ENCODE data around the gene ANKRD30B.
"Not testable (repeated sequence)": the region's sequence is repeated elsewhere in the genome, so short reads cannot be mapped to it uniquely, and the experiment has no call there.

Gene ANKRD30B

DNA sequence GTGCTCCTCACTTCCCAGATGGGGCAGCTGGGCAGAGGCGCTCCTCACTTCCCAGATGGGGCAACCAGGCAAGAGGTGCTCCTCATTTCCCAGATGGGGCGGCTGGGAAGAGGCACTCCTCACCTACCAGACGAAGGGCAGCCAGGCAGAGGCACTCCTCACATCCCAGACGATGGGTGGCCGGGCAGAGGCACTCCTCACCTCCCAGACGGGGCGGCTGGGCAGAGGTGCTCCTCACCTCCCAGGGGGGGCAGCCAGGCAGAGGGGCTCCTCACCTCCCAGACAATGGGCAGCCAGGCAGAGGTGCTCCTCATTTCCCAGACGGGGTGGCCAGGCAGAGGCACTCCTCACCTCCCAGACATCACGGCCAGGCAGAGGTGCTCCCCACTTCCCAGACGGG, 110.5 kb downstream of the ANKRD30B start:
- not testable (repeated sequence) for H3K9me3 ChIP-seq (ENCODE audit: insufficient read depth, low read depth, low read length); H3K4me3 ChIP-seq (ENCODE audit: low read length); H3K4me1 ChIP-seq (ENCODE audit: insufficient read depth, low read length); H3K27me3 ChIP-seq (ENCODE audit: insufficient read depth, low read length); H3K36me3 ChIP-seq (ENCODE audit: insufficient read depth, low read length); H3K27ac ChIP-seq (ENCODE audit: low read depth, low read length); H3K9ac ChIP-seq (ENCODE audit: low read depth, low read length)
- WGBS = no CpG with 5 or more reads among the region's 10 CpGs

DNA sequence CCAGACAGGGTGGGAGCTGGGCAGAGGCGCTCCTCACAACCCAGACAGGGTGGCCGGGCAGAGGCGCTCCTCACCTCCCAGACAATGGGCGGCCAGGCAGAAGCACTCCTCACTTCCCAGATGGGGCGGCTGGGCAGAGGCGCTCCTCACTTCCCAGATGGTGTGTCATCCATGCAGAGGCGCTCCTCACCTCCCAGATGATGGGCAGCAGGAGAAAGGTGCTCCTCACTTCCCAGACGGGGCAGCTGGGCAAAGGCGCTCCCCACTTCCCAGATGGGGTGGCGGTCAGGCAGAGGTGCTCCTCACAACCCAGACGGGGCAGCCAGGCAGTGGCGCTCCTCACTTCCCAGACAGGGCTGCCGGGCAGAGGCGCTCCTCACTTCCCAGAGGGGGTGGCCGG, 112.0 kb downstream of the ANKRD30B start:
- H3K27ac ChIP-seq (ENCODE audit: low read depth, low read length); H3K27me3 ChIP-seq (ENCODE audit: insufficient read depth, low read length); H3K9ac ChIP-seq (ENCODE audit: low read depth, low read length); H3K4me3 ChIP-seq (ENCODE audit: low read length); H3K9me3 ChIP-seq (ENCODE audit: insufficient read depth, low read depth, low read length); H3K36me3 ChIP-seq (ENCODE audit: insufficient read depth, low read length); H3K4me1 ChIP-seq (ENCODE audit: insufficient read depth, low read length): not testable (repeated sequence)
- WGBS = 79% methylated on average over 11 of the region's 15 CpGs

DNA sequence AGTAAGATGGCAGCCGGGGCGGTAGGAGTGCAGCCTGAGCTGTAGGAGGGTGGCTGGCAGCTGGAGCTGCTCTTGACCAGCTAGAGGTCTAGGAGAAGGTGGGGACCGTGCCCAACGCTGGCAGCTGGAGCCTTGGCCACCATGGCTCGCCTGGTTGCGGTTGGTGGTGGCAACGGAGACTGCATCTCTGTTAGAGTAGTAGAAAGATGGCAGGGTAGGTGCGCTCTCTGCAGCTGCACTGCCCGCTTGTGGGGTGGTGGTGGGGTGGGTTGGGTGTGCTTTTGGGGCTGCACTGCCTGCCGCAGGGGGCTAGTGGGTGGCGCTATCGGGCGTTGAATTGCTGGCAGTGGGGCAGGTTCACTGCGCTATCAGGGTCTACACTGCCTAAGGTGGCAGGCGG, 118.5 kb downstream of the ANKRD30B start:
- not testable (repeated sequence) for H3K36me3 ChIP-seq (ENCODE audit: insufficient read depth, low read length); H3K4me1 ChIP-seq (ENCODE audit: insufficient read depth, low read length); H3K27me3 ChIP-seq (ENCODE audit: insufficient read depth, low read length); H3K27ac ChIP-seq (ENCODE audit: low read depth, low read length); H3K4me3 ChIP-seq (ENCODE audit: low read length); H3K9ac ChIP-seq (ENCODE audit: low read depth, low read length)
- WGBS = 86% methylated on average over 15 of the region's 15 CpGs
- peaks cover 10% of the 10 kb centered on the region for H3K9me3 ChIP-seq (ENCODE audit: insufficient read depth, low read depth, low read length)

DNA sequence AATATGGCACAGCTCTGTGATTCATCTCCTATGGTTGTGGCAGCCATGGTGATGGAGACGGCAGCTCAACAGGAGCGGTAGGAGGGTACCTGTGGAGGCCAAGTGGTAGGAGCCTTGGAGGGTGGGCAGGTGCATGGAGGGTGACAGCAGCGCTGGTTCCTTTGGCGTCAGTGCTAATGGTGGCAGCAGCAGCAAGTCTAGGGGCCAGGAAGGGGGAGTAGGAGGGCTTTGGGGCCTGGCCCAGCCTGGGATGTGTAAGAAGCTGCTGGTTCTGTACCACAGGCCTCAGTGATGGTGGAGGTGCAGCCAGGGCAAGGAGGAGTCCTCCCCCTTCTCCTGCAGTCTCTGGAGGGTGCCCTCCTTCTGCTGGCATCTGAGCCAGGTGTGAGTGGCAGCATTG, 120.0 kb downstream of the ANKRD30B start:
- H3K9ac ChIP-seq (ENCODE audit: low read depth, low read length); H3K27me3 ChIP-seq (ENCODE audit: insufficient read depth, low read length); H3K9me3 ChIP-seq (ENCODE audit: insufficient read depth, low read depth, low read length); H3K27ac ChIP-seq (ENCODE audit: low read depth, low read length); H3K36me3 ChIP-seq (ENCODE audit: insufficient read depth, low read length); H3K4me1 ChIP-seq (ENCODE audit: insufficient read depth, low read length); H3K4me3 ChIP-seq (ENCODE audit: low read length): not testable (repeated sequence)
- WGBS = 83% methylated on average over 4 of the region's 4 CpGs

DNA sequence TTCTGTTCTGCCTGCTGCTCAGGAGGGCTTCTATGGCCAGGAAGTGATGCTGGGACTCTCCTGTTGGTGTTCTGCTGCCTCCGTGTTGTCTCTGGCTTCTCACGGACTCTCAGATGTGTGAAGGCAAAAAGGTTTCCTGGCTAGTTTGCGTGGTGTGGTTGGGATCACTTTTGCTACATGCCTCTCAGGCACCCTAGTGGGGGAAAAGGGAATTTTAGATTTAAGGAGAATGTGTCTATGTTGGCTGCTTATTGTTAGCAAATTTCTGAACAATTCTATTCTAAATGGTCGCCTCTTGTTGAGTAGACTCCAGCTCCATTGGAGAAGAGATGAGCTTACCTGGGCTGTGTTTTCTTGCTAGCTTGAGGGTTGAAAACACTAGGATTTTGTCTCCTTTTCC, 120.9 kb downstream of the ANKRD30B start:
- not testable (repeated sequence) for H3K4me3 ChIP-seq (ENCODE audit: low read length); H3K4me1 ChIP-seq (ENCODE audit: insufficient read depth, low read length); H3K27ac ChIP-seq (ENCODE audit: low read depth, low read length); H3K9ac ChIP-seq (ENCODE audit: low read depth, low read length); H3K9me3 ChIP-seq (ENCODE audit: insufficient read depth, low read depth, low read length); H3K27me3 ChIP-seq (ENCODE audit: insufficient read depth, low read length); H3K36me3 ChIP-seq (ENCODE audit: insufficient read depth, low read length)
- 85% methylated on average over 1 of the region's 4 CpGs for WGBS

DNA sequence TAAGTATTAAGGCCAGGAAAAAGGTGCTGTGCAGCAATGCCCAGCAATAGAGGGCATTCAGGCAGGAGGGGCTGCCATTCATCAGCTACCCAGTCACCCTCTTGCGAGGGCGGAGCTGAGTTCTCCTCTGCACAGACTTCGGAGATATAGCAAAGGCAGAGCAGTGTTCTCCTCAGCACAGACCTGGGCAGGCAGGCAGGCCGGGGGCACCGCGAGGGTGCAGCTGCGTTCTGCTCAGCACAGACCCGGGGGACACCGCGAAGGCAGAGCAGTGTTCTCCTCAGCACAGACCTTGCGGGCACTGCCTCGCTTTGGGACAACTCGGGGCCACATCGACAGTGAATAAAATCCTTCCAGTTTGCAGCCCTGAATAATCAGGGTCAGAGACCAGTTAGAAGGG, 130.9 kb downstream of the ANKRD30B start:
- H3K4me1 ChIP-seq (ENCODE audit: insufficient read depth, low read length); H3K4me3 ChIP-seq (ENCODE audit: low read length): not testable (repeated sequence)
- whole genome bisulfite sequencing = 83% methylated on average over 11 of the region's 14 CpGs

DNA sequence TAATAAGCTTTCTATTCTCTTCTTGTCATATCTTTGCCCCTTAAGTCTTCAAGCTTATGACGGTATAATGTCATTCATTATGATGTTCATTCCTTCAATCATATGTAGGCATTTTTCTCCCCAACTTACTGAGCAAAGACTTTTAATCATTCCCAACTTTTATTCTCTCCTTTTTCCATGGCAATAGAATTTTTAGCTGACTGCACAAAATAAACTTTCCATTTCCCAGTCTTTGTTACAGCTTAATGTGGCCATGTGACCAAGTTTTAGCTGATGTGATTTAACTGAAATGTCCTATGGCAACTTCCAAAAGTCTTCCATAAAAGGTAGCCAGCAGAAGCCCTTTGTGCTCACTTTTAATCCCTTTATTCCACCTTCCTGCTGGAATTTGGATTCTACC, 152.5 kb downstream of the ANKRD30B start:
- Histone ChIP-seq H3K36me3 (ENCODE audit: insufficient read depth, low read length) (no peaks in the 10 kb centered on the region), H3K4me1 (ENCODE audit: insufficient read depth, low read length) (no peaks in the 10 kb centered on the region), H3K27me3 (ENCODE audit: insufficient read depth, low read length) (no peaks in the 10 kb centered on the region), H3K9ac (ENCODE audit: low read depth, low read length) (no peak overlapping the region), H3K9me3 (ENCODE audit: insufficient read depth, low read depth, low read length) (peaks cover 78% of the 10 kb centered on the region), H3K27ac (ENCODE audit: low read depth, low read length) (no peak overlapping the region), H3K4me3 (ENCODE audit: low read length) (no peak overlapping the region)
- 100% methylated on average over 1 of the region's 1 CpG for WGBS

More for the DNA sequence above, 130.9 kb downstream of the ANKRD30B start:
- not testable (repeated sequence) for H3K9ac ChIP-seq (ENCODE audit: low read depth, low read length); H3K9me3 ChIP-seq (ENCODE audit: insufficient read depth, low read depth, low read length); H3K36me3 ChIP-seq (ENCODE audit: insufficient read depth, low read length); H3K27me3 ChIP-seq (ENCODE audit: insufficient read depth, low read length); H3K27ac ChIP-seq (ENCODE audit: low read depth, low read length)
